ENCODE measurements around the gene OR6N2.

OR6N2 gene

DNA sequence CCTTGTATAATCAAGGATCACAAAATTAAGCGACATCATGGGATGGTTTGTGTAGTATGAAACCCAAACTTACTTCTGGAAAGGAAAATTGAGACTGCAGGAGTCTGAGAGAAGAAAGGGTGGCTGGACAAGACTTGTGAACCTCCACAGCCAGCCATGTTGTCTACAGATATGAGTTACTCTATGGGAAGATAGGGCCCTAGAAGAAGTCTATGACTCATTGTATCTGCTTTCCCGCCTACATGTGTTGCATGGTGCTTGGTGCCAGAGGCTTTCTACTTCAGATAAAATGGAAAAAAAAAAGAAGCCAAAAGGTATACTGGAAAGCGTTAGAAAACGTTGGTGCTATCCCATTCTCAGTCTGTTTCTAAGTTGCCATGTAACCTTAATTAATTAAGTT, 18.7 kb upstream of the OR6N2 start:
- Histone ChIP-seq H3K27ac (ENCODE audit: low read length) (no peak overlapping the region), H3K9ac (ENCODE audit: low read length) (no peak overlapping the region), H3K27me3 (replicated peaks; ENCODE audit: insufficient read depth, low read length) (no peaks in the 10 kb centered on the region), H3K4me2 (ENCODE audit: low read depth, low read length) (no peak overlapping the region), H3K36me3 (replicated peaks; ENCODE audit: insufficient read depth, low read length) (no peaks in the 10 kb centered on the region), H3K4me1 (ENCODE audit: low read length) (no peaks in the 10 kb centered on the region), H2AFZ (ENCODE audit: low read length) (no peak overlapping the region), H4K20me1 (ENCODE audit: insufficient read depth, low read length) (no peaks in the 10 kb centered on the region), H3K79me2 (ENCODE audit: low read length) (no peaks in the 10 kb centered on the region), H3K9me3 (replicated peaks; ENCODE audit: insufficient read depth, low read length) (no peaks in the 10 kb centered on the region), H3F3A (ENCODE audit: insufficient read depth, low read length) (no peaks in the 10 kb centered on the region), H3K4me3 (ENCODE audit: low read length) (no peak overlapping the region), H3K9me2 (replicated peaks; ENCODE audit: insufficient read depth, low read length) (no peaks in the 10 kb centered on the region)
- DNase-seq, result no peak
- TF ChIP-seq EZH2 (optimal IDR thresholded peaks at IDR 0.05; ENCODE audit: low read depth, low read length), result no peak
- no peak for TF ChIP-seq EZH2phosphoT487 (IDR thresholded peaks at IDR 0.05; ENCODE audit: low read length)
- TF ChIP-seq, protein P1, sequence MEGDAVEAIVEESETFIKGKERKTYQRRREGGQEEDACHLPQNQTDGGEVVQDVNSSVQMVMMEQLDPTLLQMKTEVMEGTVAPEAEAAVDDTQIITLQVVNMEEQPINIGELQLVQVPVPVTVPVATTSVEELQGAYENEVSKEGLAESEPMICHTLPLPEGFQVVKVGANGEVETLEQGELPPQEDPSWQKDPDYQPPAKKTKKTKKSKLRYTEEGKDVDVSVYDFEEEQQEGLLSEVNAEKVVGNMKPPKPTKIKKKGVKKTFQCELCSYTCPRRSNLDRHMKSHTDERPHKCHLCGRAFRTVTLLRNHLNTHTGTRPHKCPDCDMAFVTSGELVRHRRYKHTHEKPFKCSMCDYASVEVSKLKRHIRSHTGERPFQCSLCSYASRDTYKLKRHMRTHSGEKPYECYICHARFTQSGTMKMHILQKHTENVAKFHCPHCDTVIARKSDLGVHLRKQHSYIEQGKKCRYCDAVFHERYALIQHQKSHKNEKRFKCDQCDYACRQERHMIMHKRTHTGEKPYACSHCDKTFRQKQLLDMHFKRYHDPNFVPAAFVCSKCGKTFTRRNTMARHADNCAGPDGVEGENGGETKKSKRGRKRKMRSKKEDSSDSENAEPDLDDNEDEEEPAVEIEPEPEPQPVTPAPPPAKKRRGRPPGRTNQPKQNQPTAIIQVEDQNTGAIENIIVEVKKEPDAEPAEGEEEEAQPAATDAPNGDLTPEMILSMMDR (IDR thresholded peaks at IDR 0.05; ENCODE audit: low read length), result no peak

DNA sequence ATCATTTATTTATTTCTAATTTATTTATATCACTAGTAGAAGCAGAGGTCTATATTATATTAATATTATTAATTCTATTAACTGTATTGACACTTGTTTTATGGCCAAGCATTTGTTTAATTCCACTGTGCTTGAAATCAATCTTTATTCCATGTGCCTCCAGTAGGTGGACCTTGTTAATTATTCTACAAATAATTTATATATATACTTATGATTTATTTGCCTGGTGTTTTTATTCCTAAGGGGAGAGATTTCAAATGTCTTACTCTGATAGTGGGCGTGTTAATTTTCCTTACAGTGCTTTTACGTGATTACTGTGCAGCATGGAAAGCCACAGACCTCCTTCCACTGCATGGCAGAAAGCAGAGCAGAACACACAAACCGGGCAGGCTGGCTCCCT, 17.5 kb upstream of the OR6N2 start:
- no peaks in the 10 kb centered on the region for H3K4me1 ChIP-seq (ENCODE audit: low read length)
- H3K79me2 ChIP-seq (ENCODE audit: low read length), result no peaks in the 10 kb centered on the region
- no peaks in the 10 kb centered on the region for H3K9me3 ChIP-seq (replicated peaks; ENCODE audit: insufficient read depth, low read length)
- no peaks in the 10 kb centered on the region for H3K9me2 ChIP-seq (replicated peaks; ENCODE audit: insufficient read depth, low read length)
- H3K27ac ChIP-seq (ENCODE audit: low read length), result no peak overlapping the region
- H3K9ac ChIP-seq (ENCODE audit: low read length), result no peak overlapping the region
- no peaks in the 10 kb centered on the region for H4K20me1 ChIP-seq (ENCODE audit: insufficient read depth, low read length)
- H3K4me3 ChIP-seq (ENCODE audit: low read length), result no peak overlapping the region
- H3F3A ChIP-seq (ENCODE audit: insufficient read depth, low read length), result no peaks in the 10 kb centered on the region
- no peak for TF ChIP-seq EZH2 (optimal IDR thresholded peaks at IDR 0.05; ENCODE audit: low read depth, low read length)
- no peak for TF ChIP-seq EZH2phosphoT487 (IDR thresholded peaks at IDR 0.05; ENCODE audit: low read length)
- TF ChIP-seq, protein P1 (IDR thresholded peaks at IDR 0.05; ENCODE audit: low read length), result no peak
- no peaks in the 10 kb centered on the region for H3K36me3 ChIP-seq (replicated peaks; ENCODE audit: insufficient read depth, low read length)
- no peaks in the 10 kb centered on the region for H3K27me3 ChIP-seq (replicated peaks; ENCODE audit: insufficient read depth, low read length)
- DNase-seq, result no peak
- H3K4me2 ChIP-seq (ENCODE audit: low read depth, low read length), result no peak overlapping the region
- no peak overlapping the region for H2AFZ ChIP-seq (ENCODE audit: low read length)

DNA sequence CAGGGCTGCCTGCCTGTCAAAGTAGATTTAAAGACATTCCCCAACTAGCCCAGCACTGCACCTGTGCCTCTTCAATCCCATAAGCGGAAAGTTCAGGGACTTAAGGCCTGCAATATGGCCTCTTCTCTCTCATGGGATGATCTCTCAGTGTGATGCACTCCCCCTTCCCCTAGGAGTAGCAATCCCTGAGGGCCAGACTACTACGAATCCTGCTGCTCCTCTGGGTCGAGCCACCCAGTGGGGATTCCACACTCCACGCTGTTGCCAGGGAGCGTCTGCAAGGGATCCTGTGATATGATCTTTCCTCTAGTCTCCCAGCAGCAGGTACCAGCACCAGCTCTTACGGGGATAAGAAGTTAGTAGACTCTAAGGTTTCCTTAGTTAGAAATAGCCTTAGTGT, 13.2 kb upstream of the OR6N2 start:
- Histone ChIP-seq H2AFZ (ENCODE audit: low read length) (no peak overlapping the region), H3K27me3 (replicated peaks; ENCODE audit: insufficient read depth, low read length) (no peaks in the 10 kb centered on the region)
- no peak for DNase-seq

More for the DNA sequence above, 13.2 kb upstream of the OR6N2 start:
- Histone ChIP-seq H3K9me2 (replicated peaks; ENCODE audit: insufficient read depth, low read length) (no peaks in the 10 kb centered on the region), H4K20me1 (ENCODE audit: insufficient read depth, low read length) (no peaks in the 10 kb centered on the region), H3K79me2 (ENCODE audit: low read length) (no peaks in the 10 kb centered on the region), H3F3A (ENCODE audit: insufficient read depth, low read length) (no peaks in the 10 kb centered on the region), H3K9me3 (replicated peaks; ENCODE audit: insufficient read depth, low read length) (no peaks in the 10 kb centered on the region), H3K4me3 (ENCODE audit: low read length) (no peak overlapping the region), H3K4me1 (ENCODE audit: low read length) (no peaks in the 10 kb centered on the region), H3K4me2 (ENCODE audit: low read depth, low read length) (no peak overlapping the region), H3K36me3 (replicated peaks; ENCODE audit: insufficient read depth, low read length) (no peaks in the 10 kb centered on the region), H3K27ac (ENCODE audit: low read length) (no peak overlapping the region), H3K9ac (ENCODE audit: low read length) (no peak overlapping the region)
- TF ChIP-seq, protein P1 (IDR thresholded peaks at IDR 0.05; ENCODE audit: low read length), result no peak
- TF ChIP-seq EZH2 (optimal IDR thresholded peaks at IDR 0.05; ENCODE audit: low read depth, low read length) (no peak), EZH2phosphoT487 (IDR thresholded peaks at IDR 0.05; ENCODE audit: low read length) (no peak)
